Lower lobe of right lung (tissue), 2 donors: Measurements from ENCODE around the gene CREG2. TPM values are rescaled to one million over a fixed set of nuclear protein-coding genes. Genes with fewer than 3 reads are reported as not detected.

Experiments used
- ATAC-seq, 2 donors: fragments of 200-7000 bp; cut with Tn5 transposase; one replicate each; pipeline ENCODE4 v1.9.1; 2020 to 2022; ENCODE audit warnings: mild to moderate bottlenecking in 2 of 2, moderate library complexity in 2 of 2
- DNase-seq: peaks from one replicate; pipeline ENCODE4 v3.0.0-alpha.2; 2020
- H3K27ac ChIP-seq: fragments of 200-600 bp; one replicate; pipeline ENCODE4 v1.8.0; 2022
- H3K27me3 ChIP-seq: fragments of 200-600 bp; one replicate; pipeline ENCODE4 v1.8.0; 2022; ENCODE audit warnings: low read depth
- H3K36me3 ChIP-seq: fragments of 200-600 bp; one replicate; pipeline ENCODE4 v1.8.0; 2022; ENCODE audit warnings: mild to moderate bottlenecking
- H3K4me1 ChIP-seq: fragments of 200-600 bp; one replicate; pipeline ENCODE4 v1.8.0; 2022
- H3K4me3 ChIP-seq: fragments of 200-600 bp; one replicate; pipeline ENCODE4 v1.8.0; 2022; ENCODE audit warnings: mild to moderate bottlenecking
- H3K9me3 ChIP-seq: fragments of 200-600 bp; one replicate; pipeline ENCODE4 v1.8.0; 2022
- CTCF ChIP-seq: fragments of 200-600 bp; IDR thresholded peaks from one replicate; pipeline ENCODE4 v1.8.0; 2022; ENCODE audit warnings: antibody characterized with exemption, mild to moderate bottlenecking
- intact Hi-C: fragments of 100-400 bp; cut with DNase I; formaldehyde crosslinking; loops from one replicate; pipeline ENCODE4 v1.11.0; 2022
- total RNA-seq: library from RNA; stranded (reverse); fragmentation: NEBNext Ultra II Directional; extraction: Animal tissue kit (Norgen Biotek cat#: 25700); gene quantifications from one replicate; pipeline ENCODE4 v1.2.1, GENCODE V29; 2021
- donor health status: DM: no; HTN: yes; CAD: no; lungs with severe emphysema.

CREG2 gene
- total RNA-seq, 1 donor from 2014 or later: not detected

GRCh38 chr2:101308432-101309210 lies 78.7 kb downstream of the CREG2 start, which contains the start of gene RNF149:
TSS of gene RNF149 (minus strand) at chr2:101308701. CDS start at chr2:101308588, 113 bp downstream.
- Histone ChIP-seq H3K4me3 (peak within 1 kb of the TSS; percentile 93), H3K27ac (peak within 1 kb of the TSS; percentile 95), H3K27me3 (no peaks in the 10 kb centered on the region), H3K9me3 (no peaks in the 10 kb centered on the region), H3K36me3 (no peaks in the 10 kb centered on the region), H3K4me1 (peaks cover 46% of the 10 kb centered on the region)
- TF ChIP-seq CTCF: no peak
- peak; percentile 94 to 96 for ATAC-seq
- peak; percentile 97 for DNase-seq
- intact Hi-C loops: no loop called here

- ATAC-seq: no peak
Measured at GRCh38 chr2:101307950-101308431, 79.3 kb downstream of the CREG2 start.

GRCh38 chr2:101307503-101307902 lies 79.8 kb downstream of the CREG2 start:
- peak overlapping the region; percentile 95 for H3K27ac ChIP-seq
- ATAC-seq: no peak
- intact Hi-C loops: no loop called here

More at GRCh38 chr2:101307950-101308431, 79.3 kb downstream of the CREG2 start:
- DNase-seq: peak; percentile 63
- Histone ChIP-seq H3K27me3 (no peaks in the 10 kb centered on the region), H3K4me3 (peak overlapping the region; percentile 93), H3K27ac (peak overlapping the region; percentile 95), H3K36me3 (no peaks in the 10 kb centered on the region), H3K9me3 (no peaks in the 10 kb centered on the region), H3K4me1 (peaks cover 49% of the 10 kb centered on the region)
- intact Hi-C loops: no loop called here
- TF ChIP-seq CTCF: no peak

GRCh38 chr2:101306410-101306809 lies 80.9 kb downstream of the CREG2 start:
- DNase-seq (no peak), ATAC-seq (no peak)
- Histone ChIP-seq H3K27ac (peak overlapping the region; percentile 95), H3K4me1 (peaks cover 65% of the 10 kb centered on the region), H3K4me3 (peak overlapping the region; percentile 93), H3K9me3 (no peaks in the 10 kb centered on the region), H3K27me3 (no peaks in the 10 kb centered on the region), H3K36me3 (peaks cover 8% of the 10 kb centered on the region)
- intact Hi-C loops: no loop called here
- no peak for TF ChIP-seq CTCF

More at GRCh38 chr2:101307503-101307902, 79.8 kb downstream of the CREG2 start:
- no peaks in the 10 kb centered on the region for H3K9me3 ChIP-seq
- DNase-seq: no peak
- peaks cover 4% of the 10 kb centered on the region for H3K36me3 ChIP-seq
- H3K4me1 ChIP-seq: peaks cover 54% of the 10 kb centered on the region
- peak overlapping the region; percentile 93 for H3K4me3 ChIP-seq
- TF ChIP-seq CTCF: no peak
- H3K27me3 ChIP-seq: no peaks in the 10 kb centered on the region

- no peaks in the 10 kb centered on the region for H3K9me3 ChIP-seq
- H3K27me3 ChIP-seq: no peaks in the 10 kb centered on the region
- H3K4me3 ChIP-seq: peak overlapping the region; percentile 93
- intact Hi-C loops: no loop called here
- ATAC-seq: peak in 1 of 2 donors; percentile 26
- peaks cover 67% of the 10 kb centered on the region for H3K4me1 ChIP-seq
- no peak for DNase-seq
- H3K27ac ChIP-seq: peak overlapping the region; percentile 95
- H3K36me3 ChIP-seq: peaks cover 8% of the 10 kb centered on the region
- no peak for TF ChIP-seq CTCF
Measured at GRCh38 chr2:101305492-101306078, 81.7 kb downstream of the CREG2 start.
